ENCODE measurements around the gene ZFHX3.
"Not testable (repeated sequence)": the region's sequence is repeated elsewhere in the genome, so short reads cannot be mapped to it uniquely, and the experiment has no call there.

Gene ZFHX3

GRCh38 chr16:73019457-73020362 lies 28.2 kb downstream of the ZFHX3 start:
- no peak for DNase-seq

GRCh38 chr16:73018821-73019456 lies 29.0 kb downstream of the ZFHX3 start:
- DNase-seq = no peak

GRCh38 chr16:73017321-73017720 lies 30.6 kb downstream of the ZFHX3 start:
- DNase-seq = no peak

GRCh38 chr16:73016488-73016830 lies 31.5 kb downstream of the ZFHX3 start:
- no peak for DNase-seq

- DNase-seq = no peak
Observed at GRCh38 chr16:73015612-73016487, 32.1 kb downstream of the ZFHX3 start.

GRCh38 chr16:73014768-73015167 lies 33.2 kb downstream of the ZFHX3 start:
- DNase-seq = no peak

GRCh38 chr16:73013974-73014373 lies 34.0 kb downstream of the ZFHX3 start:
- no peak for DNase-seq

- no peak for DNase-seq
Observed at GRCh38 chr16:73012341-73012740, 35.6 kb downstream of the ZFHX3 start.

GRCh38 chr16:73011926-73012325 lies 36.0 kb downstream of the ZFHX3 start:
- no peak for DNase-seq

GRCh38 chr16:73010150-73010676 lies 37.7 kb downstream of the ZFHX3 start:
- no peak for DNase-seq

GRCh38 chr16:73009710-73010109 lies 38.2 kb downstream of the ZFHX3 start:
- not testable (repeated sequence) for DNase-seq

GRCh38 chr16:73006026-73006425 lies 41.9 kb downstream of the ZFHX3 start:
- no peak for DNase-seq

- no peak for DNase-seq
Observed at GRCh38 chr16:73002866-73003265, 45.1 kb downstream of the ZFHX3 start.

- DNase-seq = no peak
Observed at GRCh38 chr16:73000907-73001521, 46.9 kb downstream of the ZFHX3 start.

GRCh38 chr16:73000020-73000906 lies 47.7 kb downstream of the ZFHX3 start:
- no peak for DNase-seq

GRCh38 chr16:72999541-73000019 lies 48.3 kb downstream of the ZFHX3 start:
- no peak for DNase-seq

GRCh38 chr16:72997141-72997542 lies 50.8 kb downstream of the ZFHX3 start:
- DNase-seq = no peak

- DNase-seq = no peak
Observed at GRCh38 chr16:72996291-72997062, 51.5 kb downstream of the ZFHX3 start.

GRCh38 chr16:72995882-72996270 lies 52.1 kb downstream of the ZFHX3 start:
- not testable (repeated sequence) for DNase-seq

- no peak for DNase-seq
Observed at GRCh38 chr16:72995151-72995881, 52.6 kb downstream of the ZFHX3 start.
